H9 (cell line): Measurements from ENCODE around the gene KCTD5. TPM values are rescaled to one million over a fixed set of nuclear protein-coding genes. Genes with fewer than 3 reads are reported as not detected.
A peak's percentile ranks its signal among the peaks of the same experiment; 100 is the strongest.

ENCODE experiments used
- DNase-seq: peaks from one replicate; pipeline ENCODE4 v3.0.0-alpha.2; 2017
- H2AFZ ChIP-seq: one replicate; pipeline ENCODE4 v1.6.1; 2013; ENCODE audit warnings: mild to moderate bottlenecking, low read length, control low read depth, moderate library complexity
- H2AK5ac ChIP-seq: 2 replicates; pipeline ENCODE4 v1.6.1; 2013; ENCODE audit warnings: low read length, control low read depth, mixed read lengths; ENCODE audit not compliant: insufficient read length
- H2BK120ac ChIP-seq: one replicate; pipeline ENCODE4 v1.6.1; 2013; ENCODE audit warnings: low read depth, mild to moderate bottlenecking, low read length, control low read depth, inconsistent platforms; ENCODE audit not compliant: poor library complexity, severe bottlenecking
- H2BK12ac ChIP-seq: 2 replicates; pipeline ENCODE4 v1.6.1; 2013; ENCODE audit warnings: low read length, control low read depth, mixed read lengths, low read depth; ENCODE audit not compliant: insufficient read length
- H2BK15ac ChIP-seq: 2 replicates; pipeline ENCODE4 v1.6.1; 2013; ENCODE audit warnings: low read depth, low read length, control low read depth
- H2BK20ac ChIP-seq: one replicate; pipeline ENCODE4 v1.6.1; 2013; ENCODE audit warnings: low read depth, mild to moderate bottlenecking, low read length, control low read depth, inconsistent platforms; ENCODE audit not compliant: poor library complexity, severe bottlenecking
- H2BK5ac ChIP-seq: 2 replicates; pipeline ENCODE4 v1.6.1; 2013; ENCODE audit warnings: low read length, control low read depth, mixed read lengths; ENCODE audit not compliant: insufficient read length
- H3K14ac ChIP-seq: 2 replicates; pipeline ENCODE4 v1.6.1; 2013; ENCODE audit warnings: low read length, control low read depth; ENCODE audit not compliant: insufficient read depth
- H3K18ac ChIP-seq: 2 replicates; pipeline ENCODE4 v1.6.1; 2013; ENCODE audit warnings: low read depth, mild to moderate bottlenecking, mixed read lengths, low read length, control low read depth; ENCODE audit not compliant: insufficient read length
- H3K23ac ChIP-seq: 2 replicates; pipeline ENCODE4 v1.6.1; 2013; ENCODE audit warnings: low read length, control low read depth, mixed read lengths, low read depth; ENCODE audit not compliant: insufficient read length
- H3K23me2 ChIP-seq: 2 replicates; pipeline ENCODE4 v1.6.1; 2013; ENCODE audit warnings: low read depth, mild to moderate bottlenecking, mixed read lengths, low read length, control low read depth; ENCODE audit not compliant: insufficient read length, poor library complexity, severe bottlenecking
- H3K27ac ChIP-seq: 2 replicates; pipeline ENCODE4 v1.5.1; 2013; ENCODE audit warnings: low read length, control low read depth, mixed read lengths, low read depth; ENCODE audit not compliant: insufficient read length
- H3K27me3 ChIP-seq: 2 replicates; pipeline ENCODE4 v1.6.1; 2013; ENCODE audit warnings: low read length, control low read depth, inconsistent platforms; ENCODE audit not compliant: insufficient read depth
- H3K4ac ChIP-seq: 2 replicates; pipeline ENCODE4 v1.6.1; 2013; ENCODE audit warnings: low read depth, mild to moderate bottlenecking, control low read depth, inconsistent platforms, low read length, moderate library complexity
- H3K4me1 ChIP-seq: 2 replicates; pipeline ENCODE4 v1.6.1; 2013; ENCODE audit warnings: low read length, control low read depth, inconsistent platforms; ENCODE audit not compliant: insufficient read depth
- H3K4me2 ChIP-seq: 2 replicates; pipeline ENCODE4 v1.6.1; 2013; ENCODE audit warnings: low read length, control low read depth, mixed read lengths; ENCODE audit not compliant: insufficient read length, insufficient read depth
- H3K56ac ChIP-seq: 2 replicates; pipeline ENCODE4 v1.6.1; 2013; ENCODE audit warnings: low read depth, mild to moderate bottlenecking, mixed read lengths, low read length, control low read depth; ENCODE audit not compliant: insufficient read length
- H3K79me1 ChIP-seq: 2 replicates; pipeline ENCODE4 v1.6.1; 2013; ENCODE audit warnings: low read depth, mild to moderate bottlenecking, moderate library complexity, low read length, control low read depth, inconsistent platforms; ENCODE audit not compliant: insufficient read depth, poor library complexity, severe bottlenecking
- H3K79me2 ChIP-seq: 2 replicates; pipeline ENCODE4 v1.6.1; 2013; ENCODE audit warnings: low read length, control low read depth, inconsistent platforms; ENCODE audit not compliant: insufficient read depth
- H3K9ac ChIP-seq: 2 replicates; pipeline ENCODE4 v1.6.1; 2013; ENCODE audit warnings: low read length, control low read depth, mixed read lengths; ENCODE audit not compliant: insufficient read length; ENCODE audit errors: extremely low read depth
- H3K9me3 ChIP-seq: one replicate; pipeline ENCODE4 v1.6.1; 2013; ENCODE audit warnings: low read depth, low read length, inconsistent platforms; ENCODE audit not compliant: control insufficient read depth
- H3T11ph ChIP-seq: one replicate; pipeline ENCODE4 v1.6.1; 2013; ENCODE audit warnings: mild to moderate bottlenecking, low read length, control low read depth, inconsistent platforms
- H4K20me1 ChIP-seq: one replicate; pipeline ENCODE4 v1.6.1; 2013; ENCODE audit not compliant: control insufficient read depth, insufficient read length, insufficient read depth
- H4K5ac ChIP-seq: 2 replicates; pipeline ENCODE4 v1.6.1; 2013; ENCODE audit warnings: low read depth, mild to moderate bottlenecking, mixed read lengths, low read length, control low read depth; ENCODE audit not compliant: insufficient read length
- H4K8ac ChIP-seq: replicated peaks from 2 replicates; pipeline ENCODE4 v1.6.1; 2013; ENCODE audit warnings: low read length, control low read depth, mixed read lengths, low read depth; ENCODE audit not compliant: insufficient read length
- H4K91ac ChIP-seq: 2 replicates; pipeline ENCODE4 v1.6.1; 2013; ENCODE audit warnings: low read depth, mild to moderate bottlenecking, moderate library complexity, mixed read lengths, low read length, control low read depth; ENCODE audit not compliant: insufficient read length
- H3K27ac Mint-ChIP-seq, 3 experiments: 2 replicates in 2 of 3; 3 replicates in 1 of 3; pipeline ENCODE4 v1.8.0; 2020 to 2021; ENCODE audit warnings: mixed read lengths in 3 of 3, mild to moderate bottlenecking in 1 of 3, moderate library complexity in 1 of 3
- H3K27me3 Mint-ChIP-seq: 2 replicates; pipeline ENCODE4 v1.8.0; 2021; ENCODE audit warnings: low read depth, mild to moderate bottlenecking, moderate library complexity, mixed read lengths
- H3K36me3 Mint-ChIP-seq, 3 experiments: 2 replicates in 2 of 3; 3 replicates in 1 of 3; pipeline ENCODE4 v1.8.0; 2020 to 2021; ENCODE audit warnings: low read depth in 3 of 3, mixed read lengths in 3 of 3; ENCODE audit not compliant: insufficient read depth in 1 of 3
- H3K4me1 Mint-ChIP-seq, 2 experiments: 2 replicates each; pipeline ENCODE4 v1.8.0; 2020; ENCODE audit warnings: mixed read lengths in 2 of 2
- H3K4me3 Mint-ChIP-seq, 2 experiments: 2 replicates in 1 of 2; 3 replicates in 1 of 2; pipeline ENCODE4 v1.8.0; 2020 to 2021; ENCODE audit warnings: mild to moderate bottlenecking in 2 of 2, mixed read lengths in 2 of 2, moderate library complexity in 1 of 2
- H3K9me3 Mint-ChIP-seq, 2 experiments: 2 replicates in 1 of 2; 3 replicates in 1 of 2; pipeline ENCODE4 v1.8.0; 2020; ENCODE audit warnings: mild to moderate bottlenecking in 2 of 2, mixed read lengths in 2 of 2, moderate library complexity in 1 of 2
- WGBS: extraction: QIAGEN DNeasy Blood & Tissue Kit; methylation state at CpG from one replicate; pipeline ENCODE4 v1.1.7; 2013; ENCODE audit warnings: missing lambda C conversion rate, low lambda C conversion rate, mixed read lengths; ENCODE audit not compliant: insufficient read length; ENCODE audit errors: extremely low coverage; 5-methylcytosine and 5-hydroxymethylcytosine counted together
- total RNA-seq: library from RNA; stranded (reverse); gene quantifications from 2 replicates; pipeline ENCODE4 v1.2.1, GENCODE V29; 2021
- TF ChIP-seq, protein P1 (sequence below): fragments of 200-600 bp; sonication (generic); conservative IDR thresholded peaks from 3 replicates; pipeline ENCODE4 v1.8.0; 2021; ENCODE audit warnings: antibody characterized with exemption, mild to moderate bottlenecking

KCTD5 gene
- total RNA-seq, 1 experiment from 2014 or later = 39.9 TPM

DNA sequence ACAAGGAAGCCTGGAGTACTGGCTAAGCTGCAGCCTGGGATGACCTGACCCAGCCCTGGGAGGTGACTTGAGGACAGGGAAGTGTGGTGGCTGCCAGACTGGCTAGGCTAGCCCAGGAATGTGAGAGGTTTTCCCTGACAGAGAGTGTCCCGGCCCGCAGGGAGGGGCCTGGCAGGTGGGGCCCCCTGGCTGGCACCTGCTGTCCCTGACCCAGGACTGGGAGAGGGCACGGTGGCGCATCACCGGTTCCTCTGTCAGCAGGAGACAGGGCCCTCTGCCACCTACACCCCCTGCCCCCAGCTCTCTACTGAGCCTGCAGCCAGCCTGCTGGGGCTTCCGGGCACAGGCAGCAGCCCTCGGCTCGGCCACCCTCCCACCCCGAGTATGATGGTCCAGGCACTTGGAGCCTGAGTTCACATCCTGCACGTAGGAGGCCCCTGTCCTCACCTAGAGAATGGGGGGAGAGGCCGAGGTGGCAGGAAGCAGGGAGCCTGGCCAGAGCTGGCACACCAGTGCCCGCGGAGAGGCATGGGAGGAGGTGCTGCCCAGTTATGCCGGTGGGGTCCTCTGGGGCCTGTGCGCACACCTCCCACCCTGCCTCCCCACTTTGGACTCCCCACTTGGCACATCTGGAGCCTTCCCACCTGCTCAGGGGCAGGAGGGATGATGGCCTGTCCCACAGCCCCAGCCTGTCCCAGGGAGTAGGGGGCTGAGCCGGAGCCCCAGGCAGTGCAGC is 37.2 kb downstream of the KCTD5 start:
- no peak for DNase-seq
- H3K23me2 ChIP-seq = no peaks in the 10 kb centered on the region
- H3K23ac ChIP-seq = no peak overlapping the region
- H2BK12ac ChIP-seq = no peak overlapping the region
- no peak overlapping the region for H3K4me2 ChIP-seq
- H3K79me2 ChIP-seq = no peaks in the 10 kb centered on the region
- no peaks in the 10 kb centered on the region for H3K79me1 ChIP-seq
- H3K9ac ChIP-seq = no peak overlapping the region
- no peak overlapping the region for H4K5ac ChIP-seq
- H2BK120ac ChIP-seq = no peak overlapping the region
- TF ChIP-seq, protein P1, sequence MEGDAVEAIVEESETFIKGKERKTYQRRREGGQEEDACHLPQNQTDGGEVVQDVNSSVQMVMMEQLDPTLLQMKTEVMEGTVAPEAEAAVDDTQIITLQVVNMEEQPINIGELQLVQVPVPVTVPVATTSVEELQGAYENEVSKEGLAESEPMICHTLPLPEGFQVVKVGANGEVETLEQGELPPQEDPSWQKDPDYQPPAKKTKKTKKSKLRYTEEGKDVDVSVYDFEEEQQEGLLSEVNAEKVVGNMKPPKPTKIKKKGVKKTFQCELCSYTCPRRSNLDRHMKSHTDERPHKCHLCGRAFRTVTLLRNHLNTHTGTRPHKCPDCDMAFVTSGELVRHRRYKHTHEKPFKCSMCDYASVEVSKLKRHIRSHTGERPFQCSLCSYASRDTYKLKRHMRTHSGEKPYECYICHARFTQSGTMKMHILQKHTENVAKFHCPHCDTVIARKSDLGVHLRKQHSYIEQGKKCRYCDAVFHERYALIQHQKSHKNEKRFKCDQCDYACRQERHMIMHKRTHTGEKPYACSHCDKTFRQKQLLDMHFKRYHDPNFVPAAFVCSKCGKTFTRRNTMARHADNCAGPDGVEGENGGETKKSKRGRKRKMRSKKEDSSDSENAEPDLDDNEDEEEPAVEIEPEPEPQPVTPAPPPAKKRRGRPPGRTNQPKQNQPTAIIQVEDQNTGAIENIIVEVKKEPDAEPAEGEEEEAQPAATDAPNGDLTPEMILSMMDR = no peak
- no peaks in the 10 kb centered on the region for H3K27me3 ChIP-seq
- no peak overlapping the region for H4K91ac ChIP-seq
- H3K4me1 ChIP-seq = no peaks in the 10 kb centered on the region; the same call in 1 of the 2 replicates
- H2BK20ac ChIP-seq = no peak overlapping the region
- no peak overlapping the region for H2AK5ac ChIP-seq
- H3K4me3 Mint-ChIP-seq = peak overlapping the region; percentile 79 to 89; a peak in 4 of 5 replicates
- H3K9me3 ChIP-seq = no peaks in the 10 kb centered on the region
- WGBS = no CpG with 5 or more reads among the region's 16 CpGs
- H4K20me1 ChIP-seq = no peaks in the 10 kb centered on the region
- H3K27me3 Mint-ChIP-seq = peaks cover 5% of the 10 kb centered on the region
- no peak overlapping the region for H3K56ac ChIP-seq
- H3K27ac Mint-ChIP-seq = peak overlapping the region in 1 of 3 experiments; percentile 40; a peak in 1 of 7 replicates
- H3K36me3 Mint-ChIP-seq = no peaks in the 10 kb centered on the region
- H3T11ph ChIP-seq = no peak overlapping the region
- no peak overlapping the region for H3K18ac ChIP-seq
- H3K27ac ChIP-seq = no peak overlapping the region
- H3K4me1 Mint-ChIP-seq = peaks cover 3 to 14% of the 10 kb centered on the region in 2 experiments; a peak in 3 of 4 replicates
- no peak overlapping the region for H2BK15ac ChIP-seq
- no peaks in the 10 kb centered on the region for H3K9me3 Mint-ChIP-seq
- H3K4ac ChIP-seq = no peak overlapping the region
- H4K8ac ChIP-seq = no peak overlapping the region
- no peak overlapping the region for H2AFZ ChIP-seq
- H2BK5ac ChIP-seq = no peak overlapping the region
- no peak overlapping the region; the same call in 1 of the 2 replicates for H3K14ac ChIP-seq
